Ovary (tissue), 9 donors: ENCODE results near the gene NKX2-2. TPM values are rescaled to one million over a fixed set of nuclear protein-coding genes. Genes with fewer than 3 reads are reported as not detected.
"Not testable (repeated sequence)": the region's sequence is repeated elsewhere in the genome, so short reads cannot be mapped to it uniquely, and the experiment has no call there.

Experiments used
- DNase-seq, 5 donors: peaks; one replicate each; pipeline ENCODE4 v3.0.0-alpha.2; 2019 to 2020
- H3K27ac ChIP-seq, 2 donors: fragments of 200-600 bp; one replicate each; pipeline versions ENCODE4 v1.5.1 to v1.8.0; 2019 to 2022
- H3K27me3 ChIP-seq: fragments of 200-600 bp; one replicate; pipeline ENCODE4 v1.8.0; 2022
- H3K36me3 ChIP-seq: fragments of 200-600 bp; sonication (generic); one replicate; pipeline ENCODE4 v1.5.1; 2019
- H3K4me1 ChIP-seq: one replicate; pipeline ENCODE4 v1.8.1; 2013; ENCODE audit warnings: mild to moderate bottlenecking, moderate library complexity; ENCODE audit not compliant: insufficient read depth
- H3K4me3 ChIP-seq: fragments of 200-600 bp; sonication (generic); one replicate; pipeline ENCODE4 v1.5.1; 2017
- H3K9me3 ChIP-seq, 2 donors: fragments of 200-600 bp in 1 of 2; sonication (generic) in 1 of 2; one replicate each; pipeline versions ENCODE4 v1.5.1 to v1.8.1; 2013 to 2019; ENCODE audit warnings: mild to moderate bottlenecking in 1 of 2, moderate library complexity in 1 of 2
- EP300 ChIP-seq: sonication (generic); formaldehyde crosslinking; IDR thresholded peaks from one replicate; pipeline ENCODE4 v1.6.1; 2017; ENCODE audit warnings: antibody characterized with exemption
- POLR2A ChIP-seq: fragments of 450-650 bp; IDR thresholded peaks from one replicate; pipeline ENCODE4 v1.6.1; 2017; ENCODE audit warnings: antibody characterized with exemption, mild to moderate bottlenecking, moderate library complexity
- WGBS, 3 donors: extraction: QIAGEN DNeasy Blood & Tissue Kit in 1 of 3; methylation state at CpG; one replicate each; pipeline versions ENCODE4 v1.1.5 to v1.1.7; 2013 to 2017; 5-methylcytosine and 5-hydroxymethylcytosine counted together
- intact Hi-C, 4 donors: fragments of 100-400 bp; cut with DNase I; formaldehyde crosslinking; loops; one replicate each; pipeline versions ENCODE4 v1.11.0 to v1.15.1; 2022 to 2023
- polyA plus RNA-seq, 2 donors: library from polyadenylated mRNA; stranded (reverse); fragments of 200-250 nt in 1 of 2; fragments of 350-450 nt in 1 of 2; fragmentation: Illumina TruSeq in 1 of 2; extraction: RNeasy Lipid Tissue Mini Kit (QIAGEN cat#74804) in 1 of 2; gene quantifications; one replicate each; pipeline ENCODE4 v1.2.3, GENCODE V29; 2013 to 2014
- total RNA-seq, 7 donors: library from RNA; depleted of rRNA in 2 of 7; stranded (reverse); fragments of >200 nt in 2 of 7; fragmentation: NEBNext Ultra II Directional in 3 of 7; extraction: Animal tissue kit (Norgen Biotek cat#: 25700) in 3 of 7; gene quantifications; one replicate each; pipeline versions ENCODE4 v1.1.0 to v1.2.4, GENCODE V29; 2016 to 2023
- TF ChIP-seq, protein P1 (sequence below), 3 donors: fragments of 450-650 bp in 2 of 3; fragments of 200-600 bp in 1 of 3; IDR thresholded peaks; one replicate each; pipeline versions ENCODE4 v1.5.1 to v1.8.0; 2016 to 2022; ENCODE audit warnings: antibody characterized with exemption in 3 of 3, mild to moderate bottlenecking in 1 of 3
- donor health status: DM: no; HTN: no; CAD: no; lungs with moderate emphysema.
- donor health status: DM: no; HTN: no; CAD: no.
- donor health status: Bipolar disorder and iron deficiency.
- donor health status: DM: yes; HTN: yes; CAD: no.
- donor health status: DM: no; HTN: no; CAD: no.
- donor health status: DM: yes; HTN: yes; CAD: no.

Gene NKX2-2
- total and polyA plus RNA-seq, 9 donors: not detected

DNA sequence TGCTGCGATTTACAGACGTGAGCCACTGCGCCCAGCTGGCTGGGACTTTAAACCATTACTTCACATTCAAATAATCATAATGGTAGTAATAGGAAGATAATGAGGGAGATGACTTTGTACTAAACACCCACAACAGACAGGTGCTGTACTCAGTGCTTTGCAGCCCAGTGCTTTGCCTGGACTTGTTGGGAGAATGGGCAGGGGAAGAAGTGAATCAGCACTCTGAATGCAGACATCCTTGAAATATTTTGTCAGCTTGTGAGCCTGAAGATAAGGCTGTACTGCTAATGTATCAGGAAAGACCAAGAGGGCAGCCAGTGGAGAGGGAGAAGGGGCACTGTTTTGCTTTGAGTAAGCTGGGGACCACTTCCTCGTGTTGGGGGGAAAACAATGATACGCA lies 17.4 kb downstream of the NKX2-2 start:
- Histone ChIP-seq H3K4me3 (no peak overlapping the region), H3K4me1 (no peaks in the 10 kb centered on the region), H3K36me3 (no peaks in the 10 kb centered on the region), H3K27me3 (no peaks in the 10 kb centered on the region), H3K9me3 (no peaks in the 10 kb centered on the region), H3K27ac (no peak overlapping the region)
- DNase-seq: no peak
- 72 to 80% (median 75%) methylated on average over 5 of the region's 5 CpGs for WGBS, 3 donors
- TF ChIP-seq EP300: no peak
- TF ChIP-seq, protein P1, sequence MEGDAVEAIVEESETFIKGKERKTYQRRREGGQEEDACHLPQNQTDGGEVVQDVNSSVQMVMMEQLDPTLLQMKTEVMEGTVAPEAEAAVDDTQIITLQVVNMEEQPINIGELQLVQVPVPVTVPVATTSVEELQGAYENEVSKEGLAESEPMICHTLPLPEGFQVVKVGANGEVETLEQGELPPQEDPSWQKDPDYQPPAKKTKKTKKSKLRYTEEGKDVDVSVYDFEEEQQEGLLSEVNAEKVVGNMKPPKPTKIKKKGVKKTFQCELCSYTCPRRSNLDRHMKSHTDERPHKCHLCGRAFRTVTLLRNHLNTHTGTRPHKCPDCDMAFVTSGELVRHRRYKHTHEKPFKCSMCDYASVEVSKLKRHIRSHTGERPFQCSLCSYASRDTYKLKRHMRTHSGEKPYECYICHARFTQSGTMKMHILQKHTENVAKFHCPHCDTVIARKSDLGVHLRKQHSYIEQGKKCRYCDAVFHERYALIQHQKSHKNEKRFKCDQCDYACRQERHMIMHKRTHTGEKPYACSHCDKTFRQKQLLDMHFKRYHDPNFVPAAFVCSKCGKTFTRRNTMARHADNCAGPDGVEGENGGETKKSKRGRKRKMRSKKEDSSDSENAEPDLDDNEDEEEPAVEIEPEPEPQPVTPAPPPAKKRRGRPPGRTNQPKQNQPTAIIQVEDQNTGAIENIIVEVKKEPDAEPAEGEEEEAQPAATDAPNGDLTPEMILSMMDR (IDR thresholded peaks at IDR 0.05): no peak
- no peak for TF ChIP-seq POLR2A
- intact Hi-C loops: no loop called here

DNA sequence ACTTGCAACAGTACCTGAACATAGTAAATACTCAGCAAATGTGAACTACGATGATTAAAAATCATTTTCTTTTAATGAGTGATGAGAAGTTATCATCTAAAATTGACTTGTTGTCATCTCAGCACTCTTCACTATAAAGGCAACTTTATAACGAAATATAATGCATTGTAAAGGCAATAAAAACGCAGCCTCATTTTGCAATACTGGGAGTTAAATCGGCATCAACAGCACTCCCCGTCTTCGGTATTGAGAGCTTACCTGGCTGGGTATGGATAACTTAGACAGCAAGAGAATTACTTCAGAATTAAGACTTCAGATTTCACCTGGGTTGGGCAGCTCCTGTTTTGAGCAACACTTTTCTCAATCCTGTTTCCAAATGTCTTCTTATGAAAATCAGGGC lies 20.8 kb downstream of the NKX2-2 start:
- WGBS, 3 donors: 84 to 91% (median 86%) methylated on average over 6 of the region's 6 CpGs
- H3K4me3 ChIP-seq: no peak overlapping the region
- H3K27me3 ChIP-seq: no peaks in the 10 kb centered on the region
- H3K36me3 ChIP-seq: no peaks in the 10 kb centered on the region
- TF ChIP-seq EP300: no peak
- TF ChIP-seq, protein P1 (IDR thresholded peaks at IDR 0.05): no peak
- TF ChIP-seq POLR2A: no peak
- DNase-seq: no peak
- no peak overlapping the region for H3K27ac ChIP-seq
- H3K4me1 ChIP-seq: no peaks in the 10 kb centered on the region
- intact Hi-C loops: no loop called here
- H3K9me3 ChIP-seq: no peaks in the 10 kb centered on the region

DNA sequence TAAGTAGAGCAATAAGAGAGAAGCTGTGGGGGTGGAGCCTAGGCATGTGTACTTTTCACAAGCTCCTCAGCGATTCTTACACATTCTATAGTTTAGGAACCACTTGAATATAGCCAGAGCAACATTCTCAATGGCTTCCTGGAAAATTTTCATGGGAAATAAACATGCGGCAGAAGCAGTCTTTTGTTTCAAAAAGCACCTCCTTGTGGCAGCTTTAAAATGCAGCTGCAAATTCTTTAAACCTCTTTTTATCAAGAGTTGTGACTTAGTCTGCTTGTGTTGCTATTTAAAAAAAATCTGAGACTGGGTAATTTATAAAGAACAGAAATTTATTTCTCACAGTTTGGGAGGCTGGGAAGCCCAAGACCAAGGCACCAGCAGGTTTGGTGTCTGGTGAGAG lies 23.8 kb downstream of the NKX2-2 start:
- WGBS, 3 donors: 23 to 30% (median 30%) methylated on average over 2 of the region's 2 CpGs
- Histone ChIP-seq H3K27ac (no peak overlapping the region), H3K4me3 (no peak overlapping the region), H3K9me3 (no peaks in the 10 kb centered on the region), H3K4me1 (no peaks in the 10 kb centered on the region), H3K27me3 (no peaks in the 10 kb centered on the region), H3K36me3 (no peaks in the 10 kb centered on the region)
- TF ChIP-seq, protein P1 (IDR thresholded peaks at IDR 0.05): no peak
- TF ChIP-seq EP300: no peak
- no peak for TF ChIP-seq POLR2A
- intact Hi-C loops: no loop called here
- DNase-seq: no peak

DNA sequence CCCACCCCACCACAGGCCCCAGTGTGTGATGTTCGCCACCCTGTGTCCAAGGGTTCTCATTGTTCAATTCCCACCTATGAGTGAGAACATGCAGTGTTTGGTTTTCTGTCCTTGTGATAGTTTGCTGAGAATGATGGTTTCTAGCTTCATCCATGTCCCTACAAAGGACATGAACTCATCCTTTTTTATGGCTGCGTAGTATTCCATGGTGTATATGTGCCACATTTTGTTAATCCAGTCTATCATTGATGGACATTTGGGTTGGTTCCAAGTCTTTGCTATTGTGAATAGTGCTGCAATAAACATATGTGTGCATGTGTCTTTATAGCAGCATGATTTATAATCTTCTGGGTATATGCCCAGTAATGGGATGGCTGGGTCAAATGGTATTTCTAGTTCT lies 33.7 kb downstream of the NKX2-2 start:
- DNase-seq, H3K27ac ChIP-seq, H3K27me3 ChIP-seq, H3K9me3 ChIP-seq, H3K4me3 ChIP-seq, H3K36me3 ChIP-seq, H3K4me1 ChIP-seq, intact Hi-C loops: not testable (repeated sequence)
- WGBS, 3 donors: 84 to 91% (median 90%) methylated on average over 2 of the region's 2 CpGs

DNA sequence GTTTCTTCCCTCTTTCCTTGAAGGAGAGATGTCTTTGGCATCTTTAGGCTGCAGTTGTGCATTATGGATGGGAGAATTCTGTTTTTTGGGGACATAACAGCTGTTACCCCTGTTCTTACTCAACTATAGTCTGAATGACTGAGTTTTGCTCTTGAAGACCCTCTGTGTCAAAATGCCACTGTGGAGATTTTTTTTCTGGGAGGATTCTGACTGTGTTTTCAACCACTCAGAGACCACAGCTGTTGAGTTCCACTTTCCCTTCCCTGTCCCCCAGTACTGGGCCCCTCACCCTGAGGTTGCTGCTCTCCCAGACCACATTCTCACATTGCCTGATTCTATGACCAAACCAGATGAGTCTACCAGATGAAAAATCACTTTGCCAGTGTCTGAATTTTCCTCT lies 48.1 kb downstream of the NKX2-2 start:
- Histone ChIP-seq H3K36me3 (no peaks in the 10 kb centered on the region), H3K27ac (no peak overlapping the region), H3K9me3 (no peaks in the 10 kb centered on the region), H3K4me3 (no peak overlapping the region), H3K27me3 (no peaks in the 10 kb centered on the region), H3K4me1 (no peaks in the 10 kb centered on the region)
- intact Hi-C loops: no loop called here
- DNase-seq: no peak
- no peak for TF ChIP-seq POLR2A
- TF ChIP-seq, protein P1 (IDR thresholded peaks at IDR 0.05): no peak
- no peak for TF ChIP-seq EP300
